Fibroblast of lung (primary cell): Measurements from ENCODE around the gene AK4. TPM values are rescaled to one million over a fixed set of nuclear protein-coding genes. Genes with fewer than 3 reads are reported as not detected.

Experiments
- DNase-seq, 2 donors: peaks; one replicate each; pipeline versions ENCODE4 v3.0.0 to v3.0.0-alpha.2; 2010; ENCODE audit warnings: low read depth in 2 of 2
- H2AFZ ChIP-seq: 2 replicates; pipeline ENCODE4 v1.5.1; 2012; ENCODE audit warnings: low read length, control low read depth, inconsistent platforms
- H3K27ac ChIP-seq: 2 replicates; pipeline ENCODE4 v1.5.1; 2011; ENCODE audit warnings: low read length, control low read depth; ENCODE audit not compliant: insufficient read depth
- H3K27me3 ChIP-seq: 2 replicates; pipeline ENCODE4 v1.5.1; 2011; ENCODE audit warnings: mild to moderate bottlenecking, low read length; ENCODE audit not compliant: control insufficient read depth, insufficient read depth
- H3K36me3 ChIP-seq: 2 replicates; pipeline ENCODE4 v1.5.1; 2011; ENCODE audit warnings: low read length; ENCODE audit not compliant: control insufficient read depth, insufficient read depth
- H3K4me1 ChIP-seq: 2 replicates; pipeline ENCODE4 v1.5.1; 2011; ENCODE audit warnings: low read length; ENCODE audit not compliant: control insufficient read depth, insufficient read depth; ENCODE audit errors: extremely low read depth
- H3K4me2 ChIP-seq: 2 replicates; pipeline ENCODE4 v1.5.1; 2011; ENCODE audit warnings: low read length, control low read depth; ENCODE audit not compliant: insufficient read depth; ENCODE audit errors: extremely low read depth
- H3K4me3 ChIP-seq, 4 experiments: fragments of 200-600 bp in 1 of 4; sonication (generic) in 1 of 4; replicated peaks in 1 of 4; 2 replicates each; pipeline ENCODE4 v1.5.1; 2011 to 2016; ENCODE audit warnings: low read length in 4 of 4, low read depth in 3 of 4, mild to moderate bottlenecking in 3 of 4, control low read depth in 2 of 4, inconsistent platforms in 1 of 4, mixed read lengths in 1 of 4; ENCODE audit not compliant: insufficient read depth in 1 of 4; ENCODE audit errors: control extremely low read depth in 1 of 4
- H3K79me2 ChIP-seq: 2 replicates; pipeline ENCODE4 v1.5.1; 2012; ENCODE audit warnings: mild to moderate bottlenecking, low read length, inconsistent platforms; ENCODE audit not compliant: control insufficient read depth, insufficient read depth
- H3K9ac ChIP-seq: 2 replicates; pipeline ENCODE4 v1.5.1; 2011; ENCODE audit warnings: mild to moderate bottlenecking, low read length, control low read depth; ENCODE audit not compliant: insufficient read depth
- H3K9me3 ChIP-seq: 2 replicates; pipeline ENCODE4 v1.5.1; 2012; ENCODE audit warnings: low read depth, low read length; ENCODE audit not compliant: control insufficient read depth, insufficient read depth
- H4K20me1 ChIP-seq: 2 replicates; pipeline ENCODE4 v1.5.1; 2011; ENCODE audit warnings: low read length; ENCODE audit not compliant: control insufficient read depth, insufficient read depth; ENCODE audit errors: extremely low read depth
- EZH2 ChIP-seq: IDR thresholded peaks from 2 replicates; pipeline ENCODE4 v1.5.1; 2012; ENCODE audit warnings: low read length, control low read depth, mild to moderate bottlenecking; ENCODE audit errors: missing control alignments
- polyA plus RNA-seq, 2 donors: library from polyadenylated mRNA; depleted of rRNA in 1 of 2; stranded (reverse) in 1 of 2; unstranded in 1 of 2; fragments of >200 nt; gene quantifications; 2 replicates each; pipeline ENCODE4 v1.2.1, GENCODE V29; 2011 to 2012; ENCODE audit warnings: missing spikeins in 1 of 2
- total RNA-seq: library from RNA; depleted of rRNA; stranded (reverse); fragments of >200 nt; gene quantifications from 2 replicates; pipeline ENCODE4 v1.2.1, GENCODE V29; 2014
- TF ChIP-seq, protein P1 (sequence below), 2 donors: IDR thresholded peaks in 1 of 2; conservative IDR thresholded peaks in 1 of 2; 1 replicate in 1 of 2; 2 replicates in 1 of 2; pipeline ENCODE4 v1.5.1; 2011 to 2012; ENCODE audit warnings: low read length in 2 of 2, control low read depth in 1 of 2, inconsistent platforms in 1 of 2, low read depth in 1 of 2, mild to moderate bottlenecking in 1 of 2

Gene AK4
- total and polyA plus RNA-seq, 2 donors (not counting 1 experiment from before 2014, with no cell fraction given), result 6.3 to 49.3 TPM

DNA sequence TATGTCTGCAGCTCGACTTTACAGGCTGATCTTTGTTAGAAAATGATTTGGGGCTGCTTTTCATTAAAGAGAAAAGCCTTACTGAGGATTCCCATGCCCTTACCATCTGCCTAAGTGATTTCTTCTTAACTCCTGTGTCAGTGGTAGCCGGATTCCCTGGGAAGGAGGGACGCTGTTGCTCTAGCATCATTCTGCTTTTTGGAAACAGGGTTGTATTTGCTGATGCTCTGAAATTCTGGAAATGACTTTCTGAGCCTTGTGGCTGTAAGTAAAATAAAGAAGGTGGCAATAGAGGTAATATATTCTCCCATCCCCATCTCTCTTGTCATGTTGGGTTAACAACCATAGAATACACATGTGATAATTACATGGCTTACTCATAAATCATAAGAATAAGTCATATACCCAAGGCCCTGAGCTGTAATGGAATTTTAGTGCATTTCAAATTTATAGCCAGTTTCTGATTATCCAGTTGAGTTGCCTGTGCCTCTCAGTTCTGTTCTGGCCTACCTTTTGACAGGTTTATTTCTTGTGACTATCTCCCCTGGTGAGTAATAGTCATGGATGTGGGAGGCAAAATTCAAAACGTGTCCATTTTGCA, 74.4 kb downstream of the AK4 start:
- TF ChIP-seq, protein P1, sequence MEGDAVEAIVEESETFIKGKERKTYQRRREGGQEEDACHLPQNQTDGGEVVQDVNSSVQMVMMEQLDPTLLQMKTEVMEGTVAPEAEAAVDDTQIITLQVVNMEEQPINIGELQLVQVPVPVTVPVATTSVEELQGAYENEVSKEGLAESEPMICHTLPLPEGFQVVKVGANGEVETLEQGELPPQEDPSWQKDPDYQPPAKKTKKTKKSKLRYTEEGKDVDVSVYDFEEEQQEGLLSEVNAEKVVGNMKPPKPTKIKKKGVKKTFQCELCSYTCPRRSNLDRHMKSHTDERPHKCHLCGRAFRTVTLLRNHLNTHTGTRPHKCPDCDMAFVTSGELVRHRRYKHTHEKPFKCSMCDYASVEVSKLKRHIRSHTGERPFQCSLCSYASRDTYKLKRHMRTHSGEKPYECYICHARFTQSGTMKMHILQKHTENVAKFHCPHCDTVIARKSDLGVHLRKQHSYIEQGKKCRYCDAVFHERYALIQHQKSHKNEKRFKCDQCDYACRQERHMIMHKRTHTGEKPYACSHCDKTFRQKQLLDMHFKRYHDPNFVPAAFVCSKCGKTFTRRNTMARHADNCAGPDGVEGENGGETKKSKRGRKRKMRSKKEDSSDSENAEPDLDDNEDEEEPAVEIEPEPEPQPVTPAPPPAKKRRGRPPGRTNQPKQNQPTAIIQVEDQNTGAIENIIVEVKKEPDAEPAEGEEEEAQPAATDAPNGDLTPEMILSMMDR (conservative IDR thresholded peaks at IDR 0.05 in 1 of 2, IDR thresholded peaks at IDR 0.05 in 1 of 2; ENCODE audit: low read depth in 1 of 2, low read length in 2 of 2), result no peak
- no peak for TF ChIP-seq EZH2
- Histone ChIP-seq H3K79me2 (no peaks in the 10 kb centered on the region), H3K4me3 (no peak overlapping the region), H2AFZ (no peak overlapping the region), H4K20me1 (no peaks in the 10 kb centered on the region), H3K27ac (no peak overlapping the region), H3K4me2 (no peak overlapping the region), H3K27me3 (no peaks in the 10 kb centered on the region), H3K4me1 (no peaks in the 10 kb centered on the region), H3K9me3 (no peaks in the 10 kb centered on the region), H3K36me3 (no peaks in the 10 kb centered on the region), H3K9ac (no peak overlapping the region)
- no peak for DNase-seq

DNA sequence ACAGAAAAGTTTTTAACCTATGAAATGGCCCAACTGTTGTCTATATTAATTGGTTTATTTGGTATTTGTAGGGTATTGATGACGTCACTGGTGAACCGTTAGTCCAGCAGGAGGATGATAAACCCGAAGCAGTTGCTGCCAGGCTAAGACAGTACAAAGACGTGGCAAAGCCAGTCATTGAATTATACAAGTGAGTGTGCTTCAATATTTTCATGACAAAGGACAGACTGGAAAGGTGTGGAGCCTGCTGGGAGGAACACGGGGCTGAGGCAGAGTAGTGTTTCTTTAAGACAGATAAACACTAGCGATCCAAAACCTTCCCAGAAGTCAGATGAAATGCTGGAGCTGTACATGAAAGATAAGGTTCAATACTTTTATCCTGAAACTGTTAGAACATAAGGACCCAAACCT, 76.7 kb downstream of the AK4 start:
- Histone ChIP-seq H3K9me3 (no peaks in the 10 kb centered on the region), H4K20me1 (no peaks in the 10 kb centered on the region), H3K27me3 (no peaks in the 10 kb centered on the region), H3K36me3 (no peaks in the 10 kb centered on the region), H3K4me2 (no peak overlapping the region), H2AFZ (no peak overlapping the region), H3K27ac (no peak overlapping the region), H3K79me2 (no peaks in the 10 kb centered on the region), H3K9ac (no peak overlapping the region), H3K4me3 (no peak overlapping the region), H3K4me1 (no peaks in the 10 kb centered on the region)
- TF ChIP-seq EZH2, result no peak
- TF ChIP-seq, protein P1 (conservative IDR thresholded peaks at IDR 0.05 in 1 of 2, IDR thresholded peaks at IDR 0.05 in 1 of 2; ENCODE audit: low read depth in 1 of 2, low read length in 2 of 2), result no peak
- DNase-seq, result no peak

DNA sequence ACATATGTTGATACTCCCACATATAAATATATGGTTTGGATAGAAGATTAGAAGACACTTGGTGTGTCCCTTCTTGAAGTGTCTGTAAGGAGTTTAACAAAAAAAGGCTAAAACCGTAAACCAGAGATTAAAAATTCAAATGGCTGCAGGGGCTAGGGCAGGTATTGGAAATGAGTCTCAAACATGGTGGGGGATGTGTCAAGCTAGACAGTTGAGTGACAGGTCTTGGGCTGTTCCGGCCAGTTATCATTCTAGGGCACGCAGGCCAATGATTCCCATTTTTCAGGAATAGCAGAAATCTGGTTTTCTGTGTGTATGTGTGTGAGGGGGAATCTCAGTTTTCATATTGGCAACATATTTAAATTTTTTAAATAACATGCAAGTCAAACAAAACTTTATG, 77.2 kb downstream of the AK4 start:
- Histone ChIP-seq H3K4me3 (no peak overlapping the region), H3K4me2 (no peak overlapping the region), H3K27me3 (no peaks in the 10 kb centered on the region), H4K20me1 (no peaks in the 10 kb centered on the region), H3K36me3 (no peaks in the 10 kb centered on the region), H3K79me2 (no peaks in the 10 kb centered on the region), H3K4me1 (no peaks in the 10 kb centered on the region), H3K27ac (no peak overlapping the region), H3K9ac (no peak overlapping the region), H3K9me3 (no peaks in the 10 kb centered on the region), H2AFZ (no peak overlapping the region)
- DNase-seq, result no peak
- TF ChIP-seq, protein P1 (conservative IDR thresholded peaks at IDR 0.05 in 1 of 2, IDR thresholded peaks at IDR 0.05 in 1 of 2; ENCODE audit: low read depth in 1 of 2, low read length in 2 of 2), result no peak
- TF ChIP-seq EZH2, result no peak
